Measurements from ENCODE around the gene TSPAN11. TPM values are rescaled to one million over a fixed set of nuclear protein-coding genes. Genes with fewer than 3 reads are reported as not detected.

Gene TSPAN11
- total RNA-seq, 5 donors from 2014 or later (not counting 1 experiment from before 2014, with no cell fraction given): not detected

DNA sequence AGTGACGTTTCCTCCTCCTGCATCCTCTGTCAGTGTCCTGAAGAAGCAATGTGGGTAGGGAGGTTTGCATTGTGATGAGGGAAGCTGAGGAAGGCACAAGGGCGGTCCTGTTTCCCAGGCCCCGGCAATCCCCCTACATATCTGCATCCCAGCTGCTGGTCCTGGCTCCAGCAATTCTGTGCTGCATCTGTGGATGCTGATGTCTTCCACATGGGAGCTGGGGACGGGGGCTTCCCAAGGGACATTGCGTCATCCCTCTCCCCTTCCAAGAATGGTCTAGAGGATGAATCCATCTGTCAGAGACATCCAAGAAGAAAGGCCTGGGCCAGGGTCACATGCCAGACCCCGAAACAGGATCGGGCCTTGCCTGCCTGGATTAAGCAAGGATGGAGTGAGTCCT is 52.1 kb downstream of the TSPAN11 start:
- no peaks in the 10 kb centered on the region for H3K36me3 Mint-ChIP-seq
- H3K27ac Mint-ChIP-seq: no peak overlapping the region
- Histone ChIP-seq H3K36me3 (ENCODE audit: control insufficient read depth in 2 of 2, extremely low read depth in 1 of 2, insufficient read depth in 1 of 2, low read length in 1 of 2) (no peaks in the 10 kb centered on the region), H3K4me1 (ENCODE audit: control insufficient read depth in 1 of 2, extremely low read depth in 1 of 2, insufficient read depth in 2 of 2, low read length in 2 of 2) (no peaks in the 10 kb centered on the region), H3K9me3 (no peaks in the 10 kb centered on the region), H3K4me3 (ENCODE audit: control insufficient read depth in 1 of 2, extremely low read depth in 1 of 2, low read length in 1 of 2) (no peak overlapping the region), H3K27me3 (replicated peaks in 1 of 2; ENCODE audit: control insufficient read depth in 2 of 2, extremely low read depth in 1 of 2, insufficient read depth in 2 of 2, low read length in 1 of 2) (peaks cover 0 to 5% of the 10 kb centered on the region in 2 experiments), H3K27ac (ENCODE audit: low read length) (no peak overlapping the region)
- WGBS (ENCODE audit: insufficient coverage): 92% methylated on average over 4 of the region's 7 CpGs
- POLR2A ChIA-PET: no interaction called here
- no peaks in the 10 kb centered on the region for H3K4me1 Mint-ChIP-seq
- DNase-seq: no peak
- ATAC-seq (replicated peaks in 1 of 4): no peak
- CTCF ChIA-PET: no interaction called here
- peaks cover 3 to 9% of the 10 kb centered on the region in 2 donors for H3K27me3 Mint-ChIP-seq
- no peak overlapping the region for H3K4me3 Mint-ChIP-seq
- H3K9me3 Mint-ChIP-seq: no peaks in the 10 kb centered on the region

GRCh38 chr12:30979371-30980259 is 53.1 kb downstream of the TSPAN11 start:
- Mint-ChIP-seq H3K27ac (no peak overlapping the region), H3K36me3 (no peaks in the 10 kb centered on the region), H3K4me1 (no peaks in the 10 kb centered on the region), H3K27me3 (peaks cover 2 to 9% of the 10 kb centered on the region in 2 donors), H3K4me3 (no peak overlapping the region), H3K9me3 (no peaks in the 10 kb centered on the region)
- Histone ChIP-seq H3K4me3 (ENCODE audit: control insufficient read depth in 1 of 2, extremely low read depth in 1 of 2, low read length in 1 of 2) (no peak overlapping the region), H3K9me3 (no peaks in the 10 kb centered on the region), H3K27ac (ENCODE audit: low read length) (no peak overlapping the region), H3K27me3 (replicated peaks in 1 of 2; ENCODE audit: control insufficient read depth in 2 of 2, extremely low read depth in 1 of 2, insufficient read depth in 2 of 2, low read length in 1 of 2) (peaks cover 0 to 7% of the 10 kb centered on the region in 2 experiments), H3K36me3 (ENCODE audit: control insufficient read depth in 2 of 2, extremely low read depth in 1 of 2, insufficient read depth in 1 of 2, low read length in 1 of 2) (no peaks in the 10 kb centered on the region), H3K4me1 (ENCODE audit: control insufficient read depth in 1 of 2, extremely low read depth in 1 of 2, insufficient read depth in 2 of 2, low read length in 2 of 2) (no peaks in the 10 kb centered on the region)
- ChIA-PET POLR2A (no interaction called here), CTCF (no interaction called here)
- DNase-seq: no peak
- no peak for ATAC-seq (replicated peaks in 1 of 4)
- WGBS (ENCODE audit: insufficient coverage): 75% methylated on average over 17 of the region's 21 CpGs

DNA sequence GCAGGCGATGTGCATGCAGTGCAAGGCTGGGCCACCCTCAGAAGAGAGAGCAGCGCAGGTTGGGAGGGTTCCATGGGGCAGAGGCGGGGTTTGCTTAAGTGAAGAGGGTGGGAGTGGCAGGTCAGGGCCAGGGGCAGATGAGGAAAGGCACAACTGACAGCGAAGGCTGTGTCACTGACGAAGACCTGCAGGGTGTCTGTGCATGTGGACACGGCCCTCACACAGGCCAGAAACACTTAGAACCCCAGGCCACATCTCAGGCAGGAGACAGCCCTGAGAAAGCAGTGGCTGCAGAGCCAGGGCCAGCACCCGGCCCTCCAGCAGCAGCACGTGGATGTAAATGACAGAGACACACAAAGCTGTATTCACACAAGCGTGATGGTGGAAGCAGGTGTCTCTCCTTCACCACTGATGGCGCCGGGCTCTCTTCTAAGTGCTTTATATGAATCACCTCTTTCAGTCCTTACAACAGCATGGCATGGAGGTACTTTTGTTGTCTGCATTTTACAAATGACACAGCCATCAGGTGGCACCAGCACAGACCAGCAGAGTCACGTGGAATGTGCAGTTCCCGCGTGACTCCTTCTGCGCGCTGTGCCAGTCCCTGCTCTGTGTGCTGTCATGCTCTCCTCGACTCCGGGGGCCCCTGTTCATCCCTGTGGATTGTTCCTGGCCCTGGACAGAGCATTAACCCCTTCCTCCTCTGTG is 54.6 kb downstream of the TSPAN11 start:
- CTCF ChIA-PET: no interaction called here
- no peaks in the 10 kb centered on the region for H3K36me3 ChIP-seq (ENCODE audit: control insufficient read depth in 2 of 2, extremely low read depth in 1 of 2, insufficient read depth in 1 of 2, low read length in 1 of 2)
- Mint-ChIP-seq H3K36me3 (no peaks in the 10 kb centered on the region), H3K9me3 (no peaks in the 10 kb centered on the region), H3K27ac (no peak overlapping the region), H3K4me1 (no peaks in the 10 kb centered on the region), H3K4me3 (no peak overlapping the region), H3K27me3 (peaks cover 0 to 4% of the 10 kb centered on the region in 2 donors)
- H3K9me3 ChIP-seq: no peaks in the 10 kb centered on the region
- no peak overlapping the region for H3K27ac ChIP-seq (ENCODE audit: low read length)
- 79% methylated on average over 16 of the region's 18 CpGs for WGBS (ENCODE audit: insufficient coverage)
- H3K4me3 ChIP-seq (ENCODE audit: control insufficient read depth in 1 of 2, extremely low read depth in 1 of 2, low read length in 1 of 2): no peak overlapping the region
- H3K4me1 ChIP-seq (ENCODE audit: control insufficient read depth in 1 of 2, extremely low read depth in 1 of 2, insufficient read depth in 2 of 2, low read length in 2 of 2): no peaks in the 10 kb centered on the region
- peaks cover 0 to 2% of the 10 kb centered on the region in 2 experiments for H3K27me3 ChIP-seq (replicated peaks in 1 of 2; ENCODE audit: control insufficient read depth in 2 of 2, extremely low read depth in 1 of 2, insufficient read depth in 2 of 2, low read length in 1 of 2)
- DNase-seq: no peak
- POLR2A ChIA-PET: interaction anchor here in 1 of 2 donors (0.5 kb wide), 1 partner anchor 44 kb away, joined by 3 read pairs; no protein-coding TSS in a partner anchor
- ATAC-seq (replicated peaks in 1 of 4): no peak

DNA sequence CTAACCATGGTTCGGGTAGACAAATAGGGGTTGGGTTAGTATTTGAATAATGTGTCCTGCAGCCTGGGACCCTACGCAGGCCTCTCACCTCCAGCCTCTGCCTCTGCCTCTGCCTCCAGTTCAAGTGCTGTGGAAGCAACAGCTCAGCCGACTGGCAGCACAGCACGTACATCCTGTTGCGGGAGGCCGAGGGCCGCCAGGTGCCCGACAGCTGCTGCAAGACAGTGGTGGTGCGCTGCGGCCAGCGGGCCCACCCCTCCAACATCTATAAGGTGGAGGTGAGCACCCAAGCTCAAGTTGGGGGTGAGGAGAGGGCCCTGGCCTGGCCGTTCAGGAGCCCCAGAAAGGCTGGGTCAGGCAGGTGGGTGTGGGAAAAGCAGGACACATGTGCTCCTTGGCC is 55.9 kb downstream of the TSPAN11 start:
- DNase-seq (no peak), ATAC-seq (replicated peaks in 1 of 4) (no peak)
- Mint-ChIP-seq H3K36me3 (no peaks in the 10 kb centered on the region), H3K4me3 (no peak overlapping the region), H3K9me3 (no peaks in the 10 kb centered on the region), H3K4me1 (no peaks in the 10 kb centered on the region), H3K27me3 (peaks cover 0 to 4% of the 10 kb centered on the region in 2 donors), H3K27ac (no peak overlapping the region)
- H3K27me3 ChIP-seq (replicated peaks in 1 of 2; ENCODE audit: control insufficient read depth in 2 of 2, extremely low read depth in 1 of 2, insufficient read depth in 2 of 2, low read length in 1 of 2): peaks cover 0 to 2% of the 10 kb centered on the region in 2 experiments
- H3K4me1 ChIP-seq (ENCODE audit: control insufficient read depth in 1 of 2, extremely low read depth in 1 of 2, insufficient read depth in 2 of 2, low read length in 2 of 2): no peaks in the 10 kb centered on the region
- WGBS (ENCODE audit: insufficient coverage): 67% methylated on average over 2 of the region's 12 CpGs
- CTCF ChIA-PET: no interaction called here
- no peaks in the 10 kb centered on the region for H3K36me3 ChIP-seq (ENCODE audit: control insufficient read depth in 2 of 2, extremely low read depth in 1 of 2, insufficient read depth in 1 of 2, low read length in 1 of 2)
- H3K4me3 ChIP-seq (ENCODE audit: control insufficient read depth in 1 of 2, extremely low read depth in 1 of 2, low read length in 1 of 2): no peak overlapping the region
- POLR2A ChIA-PET: no interaction called here
- no peaks in the 10 kb centered on the region for H3K9me3 ChIP-seq
- no peak overlapping the region for H3K27ac ChIP-seq (ENCODE audit: low read length)

GRCh38 chr12:30985814-30986452 is 59.4 kb downstream of the TSPAN11 start:
- H3K4me3 ChIP-seq (ENCODE audit: control insufficient read depth in 1 of 2, extremely low read depth in 1 of 2, low read length in 1 of 2): no peak overlapping the region
- DNase-seq (peak in 1 of 35 experiments; percentile 16), ATAC-seq (replicated peaks in 1 of 4) (no peak)
- no peaks in the 10 kb centered on the region for H3K4me1 Mint-ChIP-seq
- 46% methylated on average over 7 of the region's 7 CpGs for WGBS (ENCODE audit: insufficient coverage)
- H3K4me3 Mint-ChIP-seq: no peak overlapping the region
- CTCF ChIA-PET: interaction anchor here in 1 of 2 donors (0.6 kb wide), 1 partner anchor 139 kb away, joined by 3 read pairs; no protein-coding TSS in a partner anchor
- no peaks in the 10 kb centered on the region for H3K36me3 ChIP-seq (ENCODE audit: control insufficient read depth in 2 of 2, extremely low read depth in 1 of 2, insufficient read depth in 1 of 2, low read length in 1 of 2)
- POLR2A ChIA-PET: no interaction called here
- peaks cover 0 to 5% of the 10 kb centered on the region in 2 experiments for H3K27me3 ChIP-seq (replicated peaks in 1 of 2; ENCODE audit: control insufficient read depth in 2 of 2, extremely low read depth in 1 of 2, insufficient read depth in 2 of 2, low read length in 1 of 2)
- no peaks in the 10 kb centered on the region for H3K9me3 Mint-ChIP-seq
- no peaks in the 10 kb centered on the region for H3K9me3 ChIP-seq
- H3K27ac ChIP-seq (ENCODE audit: low read length): no peak overlapping the region
- H3K27ac Mint-ChIP-seq: no peak overlapping the region
- no peaks in the 10 kb centered on the region for H3K27me3 Mint-ChIP-seq
- H3K36me3 Mint-ChIP-seq: no peaks in the 10 kb centered on the region
- H3K4me1 ChIP-seq (ENCODE audit: control insufficient read depth in 1 of 2, extremely low read depth in 1 of 2, insufficient read depth in 2 of 2, low read length in 2 of 2): no peaks in the 10 kb centered on the region

- Mint-ChIP-seq H3K9me3 (no peaks in the 10 kb centered on the region), H3K4me1 (no peaks in the 10 kb centered on the region), H3K27me3 (no peaks in the 10 kb centered on the region), H3K36me3 (no peaks in the 10 kb centered on the region), H3K27ac (no peak overlapping the region), H3K4me3 (no peak overlapping the region)
- DNase-seq (no peak), ATAC-seq (replicated peaks in 1 of 4) (no peak)
- H3K27me3 ChIP-seq (replicated peaks in 1 of 2; ENCODE audit: control insufficient read depth in 2 of 2, extremely low read depth in 1 of 2, insufficient read depth in 2 of 2, low read length in 1 of 2): peaks cover 0 to 5% of the 10 kb centered on the region in 2 experiments
- ChIA-PET CTCF (no interaction called here), POLR2A (no interaction called here)
- no peaks in the 10 kb centered on the region for H3K36me3 ChIP-seq (ENCODE audit: control insufficient read depth in 2 of 2, extremely low read depth in 1 of 2, insufficient read depth in 1 of 2, low read length in 1 of 2)
- H3K4me3 ChIP-seq (ENCODE audit: control insufficient read depth in 1 of 2, extremely low read depth in 1 of 2, low read length in 1 of 2): no peak overlapping the region
- H3K9me3 ChIP-seq: no peaks in the 10 kb centered on the region
- H3K27ac ChIP-seq (ENCODE audit: low read length): no peak overlapping the region
- no peaks in the 10 kb centered on the region for H3K4me1 ChIP-seq (ENCODE audit: control insufficient read depth in 1 of 2, extremely low read depth in 1 of 2, insufficient read depth in 2 of 2, low read length in 2 of 2)
- WGBS (ENCODE audit: insufficient coverage): 79% methylated on average over 3 of the region's 9 CpGs
These were observed 61.5 kb downstream of the TSPAN11 start for GRCh38 chr12:30988086-30988485.

Measured in T-cell (primary cell).